GM21515 (cell line): ENCODE data around the gene ANKMY1.
"Not testable (repeated sequence)": the region's sequence is repeated elsewhere in the genome, so short reads cannot be mapped to it uniquely, and the experiment has no call there.

ENCODE experiments used
- ATAC-seq: cut with Tn5 transposase; IDR thresholded peaks from one replicate; pipeline ENCODE4 v1.9.1; 2021; ENCODE audit not compliant: unreplicated experiment

Gene ANKMY1

DNA sequence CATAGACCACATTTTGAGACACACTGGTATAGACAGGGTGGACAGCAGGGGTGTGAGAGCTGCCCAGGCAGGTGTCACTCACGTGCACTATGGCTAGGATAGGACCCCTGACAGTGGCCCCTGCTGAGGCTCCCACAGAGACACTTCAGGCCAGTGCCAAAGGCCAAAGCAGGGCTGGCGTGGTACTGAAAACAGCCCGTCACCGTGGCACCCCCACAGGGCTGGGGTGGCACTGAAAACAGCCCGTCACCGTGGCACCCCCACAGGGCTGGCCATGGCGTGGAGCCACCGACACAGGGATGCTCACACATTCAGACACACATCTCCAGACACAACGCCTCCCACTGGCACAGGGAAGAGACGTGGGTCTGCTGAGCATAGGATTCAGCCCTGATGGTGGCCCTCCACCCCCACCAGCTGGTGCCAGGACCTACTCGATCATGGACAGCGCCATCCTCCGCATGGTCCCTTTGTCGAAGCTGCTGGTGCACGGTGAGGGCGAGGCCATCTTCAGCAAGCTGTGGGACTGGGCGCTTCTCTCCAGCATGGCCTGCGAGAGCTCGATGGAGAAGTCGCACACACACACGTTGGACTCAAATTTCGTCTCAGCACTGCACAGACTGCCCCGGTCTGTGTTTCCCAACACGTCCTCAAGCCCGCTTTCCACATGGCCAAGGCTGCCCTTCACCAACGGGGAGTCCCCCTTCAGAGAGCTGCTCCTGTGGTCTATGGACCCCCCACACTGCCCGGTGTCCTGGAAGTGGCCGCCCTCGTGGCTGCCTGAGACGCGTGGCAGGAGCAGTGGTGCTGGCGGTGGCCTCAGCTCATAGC lies 34.1 kb downstream of the ANKMY1 start:
- ATAC-seq, result no peak

DNA sequence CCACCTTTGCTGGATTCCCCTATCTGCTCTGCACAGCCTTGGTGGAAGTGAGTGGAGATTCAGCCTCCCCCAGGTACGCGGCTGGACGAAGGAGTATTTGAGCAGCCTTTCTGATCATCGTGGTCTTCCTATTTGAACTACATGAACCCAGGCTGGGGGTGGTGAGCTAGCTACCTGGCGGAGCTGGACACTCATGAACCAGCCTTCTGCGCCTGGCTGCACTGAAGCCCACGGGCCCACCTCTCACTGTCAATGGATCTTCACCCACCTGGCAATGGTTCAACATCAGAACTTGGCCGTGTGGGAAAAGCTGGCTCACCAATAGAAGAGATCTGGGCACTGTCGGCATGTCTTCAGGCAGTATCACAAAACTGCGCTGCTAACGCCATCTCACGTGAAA lies 35.4 kb downstream of the ANKMY1 start:
- no peak for ATAC-seq

DNA sequence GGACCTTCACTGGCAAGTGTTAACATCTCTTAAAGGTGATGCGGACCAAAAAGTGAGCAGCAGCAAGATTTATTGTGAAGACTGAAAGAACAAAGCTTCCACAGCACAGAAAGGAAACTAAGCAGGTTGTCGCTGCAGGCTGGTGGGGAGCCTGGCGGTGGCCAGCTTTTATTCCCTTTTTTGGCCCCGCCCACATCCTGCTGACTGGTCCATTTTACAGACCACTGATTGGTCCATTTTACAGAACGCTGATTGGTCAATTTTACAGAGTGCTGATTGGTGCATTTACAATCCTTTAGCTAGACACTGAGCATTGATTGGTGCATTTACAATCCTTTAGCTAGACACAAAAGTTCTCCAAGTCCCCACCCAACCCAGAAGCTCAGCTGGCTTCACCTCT lies 35.9 kb downstream of the ANKMY1 start:
- not testable (repeated sequence) for ATAC-seq

GRCh38 chr2:240520974-240521350 lies 36.8 kb downstream of the ANKMY1 start:
- ATAC-seq, result no peak

DNA sequence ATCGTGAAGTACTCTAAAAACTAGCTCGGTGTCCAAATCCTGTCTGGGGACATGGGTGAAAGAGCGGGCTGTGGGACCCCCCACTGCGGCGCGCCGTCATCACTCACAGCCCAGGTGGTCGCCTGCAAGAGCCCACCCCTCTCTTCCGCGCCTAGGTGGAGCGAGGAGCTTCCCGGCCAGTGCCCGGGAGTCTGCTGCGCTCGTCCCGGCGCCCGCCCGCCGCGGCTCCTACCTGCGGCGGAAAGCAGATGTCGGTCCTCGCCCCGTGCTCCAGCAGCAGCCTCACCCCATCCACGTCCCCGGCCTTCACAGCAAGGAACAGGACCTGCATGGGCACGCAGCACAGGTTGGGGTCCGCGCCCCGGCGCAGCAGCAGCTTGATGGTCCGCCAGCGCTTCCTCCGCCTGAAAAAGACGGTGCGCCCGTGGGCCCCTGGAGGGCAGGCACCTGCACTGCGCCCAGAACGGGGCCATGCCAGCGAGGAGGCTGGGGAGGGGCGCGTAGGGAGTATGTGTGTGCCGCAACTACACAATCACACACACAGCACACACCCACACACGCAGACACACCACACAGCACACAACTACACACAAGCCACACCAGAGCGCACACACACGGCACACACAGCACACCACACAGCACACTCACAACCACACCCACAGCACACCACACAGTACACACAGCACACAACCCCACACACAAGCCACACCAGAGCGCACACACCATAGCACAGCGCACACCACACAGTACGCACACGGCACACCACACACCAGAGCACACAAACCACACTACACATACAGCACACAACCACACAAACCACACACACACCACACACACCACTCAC lies 37.4 kb downstream of the ANKMY1 start:
- no peak for ATAC-seq

GRCh38 chr2:240519396-240520129 lies 38.2 kb downstream of the ANKMY1 start:
- no peak for ATAC-seq

DNA sequence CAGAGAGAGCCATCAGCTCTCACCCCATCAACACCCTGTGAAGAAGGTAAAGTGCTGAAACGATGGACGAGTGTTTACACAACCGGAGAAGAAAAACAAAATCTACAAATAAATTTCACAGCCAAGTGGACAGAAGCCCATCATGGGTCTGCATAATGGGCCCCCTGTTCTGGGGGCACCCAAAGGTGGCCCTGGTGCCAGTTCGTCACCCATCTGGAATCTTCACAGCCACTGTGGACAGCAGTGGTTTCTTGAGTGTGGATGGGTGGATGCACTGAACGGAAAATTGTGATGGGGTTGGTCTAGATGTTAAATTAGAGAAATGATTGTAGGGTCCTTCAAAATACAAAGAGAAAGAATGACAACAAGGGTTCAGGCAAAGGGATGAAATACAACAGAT lies 38.8 kb downstream of the ANKMY1 start:
- ATAC-seq, result no peak

GRCh38 chr2:240517342-240517741 lies 40.4 kb downstream of the ANKMY1 start:
- ATAC-seq, result no peak

DNA sequence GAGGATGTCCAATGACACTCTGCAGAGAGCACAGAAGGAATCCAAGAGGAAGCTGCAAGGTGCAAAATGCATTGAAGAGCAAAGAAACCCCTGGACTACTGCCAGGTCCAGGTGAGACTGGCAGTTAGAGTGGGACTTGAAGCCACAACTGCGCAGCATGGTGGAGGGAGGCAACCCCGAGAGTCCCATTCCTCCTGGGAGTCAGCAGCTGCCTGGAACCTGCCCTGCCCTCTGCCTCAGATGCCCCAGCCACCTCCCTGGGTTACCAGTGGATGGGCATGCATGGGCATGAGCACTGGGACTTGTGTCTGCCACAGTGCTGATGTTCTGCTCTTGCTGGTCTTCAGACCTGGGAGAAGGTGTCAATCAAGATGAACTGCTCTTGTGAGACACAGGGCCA lies 43.2 kb downstream of the ANKMY1 start:
- ATAC-seq, result no peak

GRCh38 chr2:240513549-240514287 lies 44.1 kb downstream of the ANKMY1 start:
- ATAC-seq, result peak; percentile 91

DNA sequence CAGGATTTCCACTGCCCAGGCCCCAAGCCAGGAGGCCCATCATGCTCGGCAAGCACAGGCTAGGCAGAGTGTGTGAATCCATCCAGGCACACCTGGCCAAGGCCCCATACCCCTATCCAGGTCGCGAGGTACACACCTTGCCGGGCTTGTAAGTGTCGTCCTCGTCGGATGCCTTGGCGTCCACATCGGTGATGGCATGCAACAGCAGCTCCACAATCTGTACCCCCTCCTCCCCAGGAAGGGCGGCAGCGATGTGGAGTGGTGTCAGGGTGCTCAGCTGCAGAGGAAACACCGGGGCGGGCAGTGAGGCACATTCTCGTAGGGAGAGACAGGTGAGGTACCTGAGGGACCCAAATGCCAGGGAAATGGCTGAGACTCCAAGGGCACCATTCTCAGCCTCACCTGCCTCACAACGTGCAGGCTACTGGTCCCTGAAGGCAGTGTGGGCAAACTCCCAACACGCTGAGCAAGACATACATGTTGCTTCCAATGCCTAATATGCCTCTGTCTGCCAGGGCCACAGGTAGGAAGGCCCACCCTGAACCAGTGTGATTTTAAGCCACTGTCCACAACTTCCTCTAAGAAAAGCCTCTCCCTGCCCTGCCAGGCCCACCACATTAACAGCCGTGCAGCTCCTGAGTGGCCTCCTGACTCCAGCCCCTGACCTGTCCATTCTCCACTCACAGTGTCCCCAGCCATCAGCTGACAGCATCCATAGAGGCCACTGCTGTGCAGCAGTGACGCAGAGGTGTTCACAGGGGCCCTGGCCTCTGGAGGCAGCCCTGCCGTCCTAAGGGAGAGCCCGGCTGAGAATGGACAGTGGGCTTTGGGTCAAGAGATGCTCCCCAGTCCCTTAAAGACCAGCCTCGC lies 44.9 kb downstream of the ANKMY1 start:
- ATAC-seq, result no peak

DNA sequence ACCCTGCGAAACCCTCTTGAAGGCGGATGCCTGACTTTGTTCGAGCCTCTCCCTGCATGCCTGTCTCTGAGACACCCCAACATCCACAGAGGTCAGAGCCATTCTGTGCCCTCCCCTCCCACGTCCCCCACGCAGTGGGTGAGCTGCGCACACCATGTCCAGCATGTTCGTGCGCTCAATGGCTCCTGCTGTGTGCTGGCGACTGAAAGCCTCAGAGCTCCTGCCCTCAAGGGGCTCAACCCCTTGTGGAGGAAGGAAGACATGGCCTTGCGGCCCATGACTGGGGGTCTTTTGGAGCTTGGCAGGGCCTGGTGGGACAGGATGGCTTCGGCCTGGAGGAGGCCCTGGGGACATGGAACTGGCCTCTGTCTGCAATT lies 45.7 kb downstream of the ANKMY1 start:
- ATAC-seq, result no peak

DNA sequence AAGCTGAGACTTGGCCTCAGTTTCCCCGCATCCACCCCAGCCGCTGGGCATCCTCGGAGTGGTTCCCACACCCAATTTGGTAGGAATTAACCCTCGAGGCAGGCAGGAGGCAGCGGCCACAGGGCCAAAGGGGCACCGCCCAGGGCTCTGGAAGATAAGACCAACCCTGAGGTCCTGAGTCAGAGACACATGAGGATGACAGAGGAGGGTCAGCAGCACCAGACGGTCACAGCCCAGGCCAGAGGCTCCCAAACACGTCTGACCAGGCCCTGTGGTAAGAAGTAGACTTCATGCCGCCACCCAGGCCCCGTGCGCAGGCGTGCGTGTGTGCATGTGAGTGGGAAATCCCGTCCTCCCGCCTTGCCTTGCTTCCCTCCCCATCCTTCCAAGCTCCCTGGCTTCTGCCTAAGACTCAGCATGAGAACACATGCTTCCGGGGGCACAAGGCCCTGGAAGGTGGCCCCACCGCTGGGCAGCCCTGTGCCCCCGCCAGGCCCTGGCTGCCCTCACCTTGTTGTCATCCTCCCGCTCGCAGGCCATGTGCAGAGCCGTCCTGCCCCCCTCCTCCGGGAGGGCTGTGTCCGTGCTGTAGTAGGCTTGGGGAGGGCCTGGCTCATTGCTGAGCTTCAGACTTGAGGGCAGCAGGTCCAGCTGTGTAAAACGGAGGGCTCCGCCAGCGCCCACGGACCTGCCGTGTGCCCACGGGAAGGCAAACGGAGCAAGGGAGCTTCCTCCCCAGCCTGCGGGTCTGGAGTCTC lies 46.3 kb downstream of the ANKMY1 start:
- ATAC-seq, result no peak

DNA sequence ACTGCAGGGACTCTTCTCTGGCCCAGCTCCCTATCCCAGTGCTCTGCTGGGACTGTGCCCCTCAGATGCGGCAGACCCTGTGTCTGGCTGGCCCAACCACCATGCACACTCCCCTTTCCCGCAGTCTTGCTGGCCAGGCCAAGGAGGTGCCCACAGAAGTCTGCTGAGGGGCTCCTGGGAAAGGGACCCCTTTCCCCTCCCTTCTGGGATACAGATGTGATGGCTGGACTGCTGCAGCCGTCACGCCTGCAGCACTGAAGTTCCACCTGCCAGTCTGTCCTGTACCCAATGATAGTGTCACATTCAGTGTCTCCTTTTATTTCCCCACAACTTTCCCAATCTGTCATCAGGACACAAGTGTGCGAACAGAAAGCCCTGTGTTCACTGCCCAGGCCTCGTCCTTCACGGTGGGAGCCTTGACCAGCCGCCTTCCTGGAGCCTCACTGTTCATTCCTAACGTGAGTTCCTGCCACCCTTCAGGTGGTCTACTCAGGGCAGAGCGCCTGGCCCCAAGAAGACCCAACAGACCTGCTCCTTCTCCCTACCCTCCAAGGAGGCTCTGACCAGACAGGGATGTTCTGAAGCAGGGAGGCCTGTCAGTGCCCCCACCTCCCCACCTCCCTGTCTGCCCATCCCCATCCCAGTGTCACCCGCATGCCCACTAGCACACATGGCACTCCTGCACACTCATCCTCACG lies 47.1 kb downstream of the ANKMY1 start:
- ATAC-seq, result no peak

- ATAC-seq, result no peak
Measured at GRCh38 chr2:240509667-240510512, 47.9 kb downstream of the ANKMY1 start.

DNA sequence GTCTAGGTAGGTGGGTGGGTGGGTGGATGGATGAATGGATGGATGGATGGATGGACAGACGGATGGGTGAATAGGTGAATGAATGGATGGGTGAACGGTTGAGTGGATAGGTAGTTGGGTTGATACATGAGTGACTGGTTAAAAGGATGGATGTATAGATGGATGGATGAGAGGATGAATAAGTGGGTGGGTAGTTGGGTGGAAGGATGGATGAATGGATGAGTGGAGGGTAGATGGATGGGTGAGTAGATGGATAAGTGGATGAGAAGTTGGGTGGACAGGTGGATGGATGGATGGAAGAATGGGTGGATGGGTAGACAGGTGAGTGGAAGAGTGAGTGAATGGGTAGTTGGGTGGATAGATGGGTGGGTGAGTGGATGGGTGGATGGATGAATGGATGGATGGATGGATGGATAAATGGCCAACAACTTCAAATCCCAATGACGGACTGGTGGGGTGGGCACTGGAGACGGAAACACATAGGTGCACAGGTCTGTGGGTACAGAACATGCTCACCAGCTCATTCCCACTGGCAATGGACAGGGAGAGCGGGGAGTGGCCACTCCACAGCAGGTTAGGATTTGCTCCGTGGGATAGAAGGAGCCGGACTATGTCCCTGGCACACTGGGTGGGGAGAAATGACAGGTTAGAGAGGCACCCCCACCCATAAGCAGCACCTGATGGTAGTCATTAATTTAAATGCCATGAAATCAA lies 48.8 kb downstream of the ANKMY1 start:
- ATAC-seq, result no peak

GRCh38 chr2:240507778-240508251 lies 50.0 kb downstream of the ANKMY1 start:
- ATAC-seq, result no peak
